Measurements from ENCODE around the gene IKZF1.

- TF ChIP-seq CTCF (IDR thresholded peaks at IDR 0.05 in 4 of 5, conservative IDR thresholded peaks at IDR 0.05 in 1 of 5) (no peak), POLR2A (IDR thresholded peaks at IDR 0.05) (no peak)
Measured at GRCh38 chr7:50268990-50269389, 35.5 kb upstream of the IKZF1 start.
